Neural progenitor cell (in vitro differentiated cells): ENCODE measurements around the gene FAM50B. TPM values are rescaled to one million over a fixed set of nuclear protein-coding genes. Genes with fewer than 3 reads are reported as not detected.

Experiments
- DNase-seq: peaks from one replicate; pipeline ENCODE4 v3.0.0-alpha.2; 2016; ENCODE audit warnings: low spot score
- H2AFZ ChIP-seq: fragments of 200-600 bp; sonication (generic); replicated peaks from 2 replicates; pipeline ENCODE4 v1.6.1; 2016; ENCODE audit warnings: antibody characterized with exemption
- H3F3A ChIP-seq: fragments of 200-600 bp; sonication (generic); 2 replicates; pipeline ENCODE4 v1.6.1; 2016; ENCODE audit warnings: antibody characterized with exemption, low read depth
- H3K27ac ChIP-seq: fragments of 200-600 bp; sonication (generic); 2 replicates; pipeline ENCODE4 v1.5.1; 2016; ENCODE audit warnings: mild to moderate bottlenecking
- H3K27me3 ChIP-seq: fragments of 200-600 bp; sonication (generic); 2 replicates; pipeline ENCODE4 v1.6.1; 2016; ENCODE audit warnings: mild to moderate bottlenecking, moderate library complexity
- H3K36me3 ChIP-seq: fragments of 200-600 bp; sonication (generic); 2 replicates; pipeline ENCODE4 v1.5.1; 2016
- H3K4me1 ChIP-seq: fragments of 200-600 bp; sonication (generic); 2 replicates; pipeline ENCODE4 v1.6.1; 2016; ENCODE audit warnings: mixed run types
- H3K4me2 ChIP-seq: fragments of 200-600 bp; sonication (generic); 2 replicates; pipeline ENCODE4 v1.6.1; 2016
- H3K4me3 ChIP-seq: fragments of 200-600 bp; sonication (generic); 2 replicates; pipeline ENCODE4 v1.5.1; 2016
- H3K79me2 ChIP-seq: fragments of 200-600 bp; sonication (generic); 2 replicates; pipeline ENCODE4 v1.6.1; 2016; ENCODE audit warnings: low read depth
- H3K9ac ChIP-seq: fragments of 200-600 bp; sonication (generic); 2 replicates; pipeline ENCODE4 v1.6.1; 2016
- H3K9me3 ChIP-seq: fragments of 200-600 bp; sonication (generic); 2 replicates; pipeline ENCODE4 v1.5.1; 2016; ENCODE audit warnings: low read depth
- H4K20me1 ChIP-seq: fragments of 200-600 bp; sonication (generic); 2 replicates; pipeline ENCODE4 v1.6.1; 2016; ENCODE audit warnings: low read depth
- H3K27ac Mint-ChIP-seq: 3 replicates; pipeline ENCODE4 v1.8.0; 2021; ENCODE audit warnings: mixed read lengths
- H3K27me3 Mint-ChIP-seq: 2 replicates; pipeline ENCODE4 v1.8.0; 2022; ENCODE audit warnings: low read depth, mild to moderate bottlenecking, inconsistent platforms, moderate library complexity, mixed read lengths; ENCODE audit not compliant: insufficient read depth
- H3K36me3 Mint-ChIP-seq: 3 replicates; pipeline ENCODE4 v1.8.0; 2021; ENCODE audit warnings: mixed read lengths
- H3K4me1 Mint-ChIP-seq: 3 replicates; pipeline ENCODE4 v1.8.0; 2021; ENCODE audit warnings: mixed read lengths
- H3K4me3 Mint-ChIP-seq: 3 replicates; pipeline ENCODE4 v1.8.0; 2021; ENCODE audit warnings: mild to moderate bottlenecking, moderate library complexity, mixed read lengths
- H3K9me3 Mint-ChIP-seq: 3 replicates; pipeline ENCODE4 v1.8.0; 2020; ENCODE audit warnings: mixed read lengths
- CTCF ChIP-seq: fragments of 200-600 bp; sonication (generic); IDR thresholded peaks from 2 replicates; pipeline ENCODE4 v1.5.1; 2017; ENCODE audit warnings: antibody characterized with exemption, mild to moderate bottlenecking
- EZH2 ChIP-seq: fragments of 200-600 bp; sonication (generic); IDR thresholded peaks from 2 replicates; pipeline ENCODE4 v1.6.1; 2017; ENCODE audit warnings: antibody characterized with exemption, mild to moderate bottlenecking, moderate library complexity
- EZH2phosphoT487 ChIP-seq: fragments of 200-600 bp; sonication (generic); IDR thresholded peaks from 2 replicates; pipeline ENCODE4 v1.6.1; 2017; ENCODE audit warnings: antibody characterized with exemption
- total RNA-seq: library from RNA; depleted of rRNA; stranded (reverse); fragments of >200 nt; gene quantifications from 2 replicates; pipeline ENCODE4 v1.2.3, GENCODE V29; 2015; ENCODE audit warnings: low replicate concordance

FAM50B gene
- total RNA-seq, 1 donor from 2014 or later = 2.8 TPM

- Histone ChIP-seq H2AFZ (no peak overlapping the region), H3K4me2 (no peak overlapping the region), H3K9me3 (no peaks in the 10 kb centered on the region), H3K9ac (no peak overlapping the region), H3K79me2 (no peaks in the 10 kb centered on the region), H3K4me1 (no peaks in the 10 kb centered on the region), H3K36me3 (no peaks in the 10 kb centered on the region), H3K27me3 (no peaks in the 10 kb centered on the region), H3K27ac (no peak overlapping the region), H3K4me3 (no peak overlapping the region), H4K20me1 (no peaks in the 10 kb centered on the region), H3F3A (no peaks in the 10 kb centered on the region)
- H3K4me1 Mint-ChIP-seq = peaks cover 51% of the 10 kb centered on the region
- no peak for DNase-seq
- H3K36me3 Mint-ChIP-seq = no peaks in the 10 kb centered on the region
- TF ChIP-seq EZH2 = no peak
- no peak for TF ChIP-seq EZH2phosphoT487
- TF ChIP-seq CTCF = peak; percentile 23
- peak overlapping the region; percentile 46 for H3K27ac Mint-ChIP-seq
- H3K27me3 Mint-ChIP-seq = peaks cover 12% of the 10 kb centered on the region
- H3K4me3 Mint-ChIP-seq = peak overlapping the region; percentile 43
- H3K9me3 Mint-ChIP-seq = peaks cover 9% of the 10 kb centered on the region
Observed at GRCh38 chr6:3885262-3886036, 36.3 kb downstream of the FAM50B start.

- H3K4me3 Mint-ChIP-seq = no peak overlapping the region
- no peak overlapping the region for H3K27ac Mint-ChIP-seq
- H3K4me1 Mint-ChIP-seq = peaks cover 43% of the 10 kb centered on the region
- no peaks in the 10 kb centered on the region for H3K4me1 ChIP-seq
- H3K9me3 Mint-ChIP-seq = no peaks in the 10 kb centered on the region
- H3K79me2 ChIP-seq = no peaks in the 10 kb centered on the region
- no peaks in the 10 kb centered on the region for H3K9me3 ChIP-seq
- no peaks in the 10 kb centered on the region for H3K27me3 ChIP-seq
- H3K36me3 ChIP-seq = no peaks in the 10 kb centered on the region
- no peaks in the 10 kb centered on the region for H3F3A ChIP-seq
- no peaks in the 10 kb centered on the region for H3K36me3 Mint-ChIP-seq
- no peak overlapping the region for H3K4me2 ChIP-seq
- no peak overlapping the region for H3K4me3 ChIP-seq
- DNase-seq = no peak
- peak; percentile 36 for TF ChIP-seq CTCF
- TF ChIP-seq EZH2 = no peak
- no peak overlapping the region for H2AFZ ChIP-seq
- H3K9ac ChIP-seq = no peak overlapping the region
- no peak overlapping the region for H3K27ac ChIP-seq
- H4K20me1 ChIP-seq = no peaks in the 10 kb centered on the region
- peaks cover 9% of the 10 kb centered on the region for H3K27me3 Mint-ChIP-seq
Observed at GRCh38 chr6:3887150-3887700, 38.1 kb downstream of the FAM50B start.

- Mint-ChIP-seq H3K9me3 (no peaks in the 10 kb centered on the region), H3K27ac (peak overlapping the region; percentile 24), H3K4me1 (peaks cover 38% of the 10 kb centered on the region), H3K36me3 (no peaks in the 10 kb centered on the region), H3K4me3 (no peak overlapping the region), H3K27me3 (peaks cover 11% of the 10 kb centered on the region)
- Histone ChIP-seq H3K27me3 (no peaks in the 10 kb centered on the region), H3K9ac (no peak overlapping the region), H3F3A (no peaks in the 10 kb centered on the region), H3K9me3 (no peaks in the 10 kb centered on the region), H3K79me2 (no peaks in the 10 kb centered on the region), H3K4me1 (no peaks in the 10 kb centered on the region), H2AFZ (no peak overlapping the region), H3K27ac (no peak overlapping the region), H3K4me3 (no peak overlapping the region), H4K20me1 (no peaks in the 10 kb centered on the region), H3K4me2 (no peak overlapping the region), H3K36me3 (no peaks in the 10 kb centered on the region)
- TF ChIP-seq EZH2phosphoT487 (no peak), EZH2 (no peak), CTCF (no peak)
- DNase-seq = no peak
Observed at GRCh38 chr6:3888153-3888957, 39.2 kb downstream of the FAM50B start.
